HG02943 (cell line): Measurements from ENCODE around the gene LBHD2.

Experiments used
- ATAC-seq: cut with Tn5 transposase; IDR thresholded peaks from one replicate; pipeline ENCODE4 v1.9.1; 2021; ENCODE audit warnings: mild to moderate bottlenecking, low read depth, moderate library complexity; ENCODE audit not compliant: unreplicated experiment

The LBHD2 gene

GRCh38 chr14:103089386-103090335 lies 5.7 kb downstream of the LBHD2 start:
- ATAC-seq: no peak

GRCh38 chr14:103090481-103091020 lies 6.5 kb downstream of the LBHD2 start:
- ATAC-seq: no peak

DNA sequence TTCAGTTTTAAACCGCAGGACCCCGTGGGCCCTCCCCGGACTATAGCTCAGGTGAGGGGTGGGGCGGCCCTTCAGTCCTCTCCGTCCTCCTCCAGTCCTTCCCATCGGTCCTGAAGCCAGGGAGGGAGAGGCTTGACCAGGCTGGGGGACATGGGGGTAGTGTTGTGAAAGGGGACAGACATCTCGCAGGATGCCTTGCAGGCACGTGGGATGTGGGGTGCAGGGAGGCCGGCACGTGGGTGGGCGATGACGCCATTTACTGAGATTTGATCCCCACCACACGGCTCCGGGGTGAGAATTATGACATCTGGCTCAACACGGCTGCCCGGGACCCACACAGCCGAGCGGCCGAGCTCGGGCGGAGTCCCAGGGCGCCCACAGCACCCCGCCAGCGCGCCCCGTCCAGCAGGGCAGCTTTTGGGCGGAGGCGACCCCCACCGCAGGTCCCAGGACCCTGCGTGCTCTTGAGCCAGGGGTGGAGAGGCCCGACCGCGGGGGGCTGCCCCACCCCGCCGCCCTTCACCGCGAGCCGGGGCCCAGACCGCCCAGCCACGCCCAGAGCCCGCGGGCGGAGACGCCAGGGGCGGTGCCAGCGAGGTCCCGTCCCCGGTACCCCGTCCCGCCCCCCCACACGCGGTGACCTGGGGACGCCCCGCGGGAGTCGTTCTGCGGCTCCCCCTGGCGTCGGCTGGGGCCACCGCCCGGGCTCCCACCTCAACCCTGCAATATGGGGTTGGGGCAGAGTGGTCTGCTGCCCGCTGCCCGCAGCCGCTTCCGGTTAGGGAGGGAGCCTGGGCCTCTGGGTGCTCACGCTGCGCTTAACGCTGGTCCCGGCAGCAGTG lies 7.3 kb downstream of the LBHD2 start:
- ATAC-seq: no peak

- ATAC-seq: no peak
Measured at GRCh38 chr14:103091883-103092222, 7.8 kb downstream of the LBHD2 start.

GRCh38 chr14:103093856-103094405 lies 9.9 kb downstream of the LBHD2 start:
- no peak for ATAC-seq

- ATAC-seq: no peak
Measured at GRCh38 chr14:103094406-103095209, 10.6 kb downstream of the LBHD2 start, which contains the start of gene EXOC3L4. Gene EXOC3L4 (plus strand): TSS chr14:103094725. CDS start chr14:103100220, 5,495 bp downstream.

DNA sequence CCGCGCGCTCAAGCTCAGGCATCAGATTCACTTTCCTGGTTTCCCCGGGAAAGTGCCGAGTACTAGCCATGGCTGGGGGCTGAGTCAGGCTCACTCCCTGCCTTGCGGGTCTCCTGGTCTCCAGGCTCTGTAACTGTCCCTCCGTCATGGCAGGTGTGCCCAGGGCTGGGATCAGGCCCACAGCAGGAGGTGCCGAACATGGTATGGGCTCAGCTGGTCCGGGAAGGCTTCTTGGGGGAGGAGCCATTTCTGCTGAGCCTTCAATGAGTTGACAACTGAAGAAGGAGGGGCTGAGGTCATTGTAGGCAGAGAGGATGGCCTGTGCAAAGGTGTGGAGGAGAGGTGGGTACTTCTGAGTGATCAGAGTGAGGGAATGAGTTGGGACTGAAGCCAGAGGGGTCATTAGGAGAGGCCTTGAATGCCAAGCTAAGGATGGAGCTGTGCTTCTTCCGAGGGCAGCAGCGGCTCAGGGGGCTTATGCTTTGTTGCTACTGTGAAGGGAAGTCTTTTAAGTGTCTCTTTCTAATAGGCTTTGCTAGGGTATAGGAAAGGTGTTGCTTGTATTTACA lies 11.3 kb downstream of the LBHD2 start:
- ATAC-seq: no peak

DNA sequence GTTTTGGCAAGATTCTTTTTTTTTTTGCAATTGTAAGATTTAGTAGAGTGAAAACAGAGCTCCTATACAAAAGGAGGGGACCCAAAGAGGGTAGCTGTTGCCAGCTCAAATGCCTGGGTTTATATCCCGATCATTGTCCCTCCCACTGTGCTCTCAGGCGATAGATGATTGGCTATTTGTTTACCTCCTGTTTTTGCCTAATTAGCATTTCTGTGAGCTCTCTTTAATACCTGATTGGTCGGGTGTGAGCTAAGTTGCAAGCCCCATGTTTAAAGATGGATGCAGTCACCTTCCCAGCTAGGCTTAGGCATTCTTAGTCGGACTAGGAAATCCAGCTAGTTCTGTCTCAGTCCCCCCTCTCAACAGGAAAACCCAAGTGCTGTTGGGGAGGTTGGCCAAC lies 12.4 kb downstream of the LBHD2 start:
- ATAC-seq: no peak

- ATAC-seq: no peak
Measured at GRCh38 chr14:103097244-103097993, 13.4 kb downstream of the LBHD2 start.

- no peak for ATAC-seq
Measured at GRCh38 chr14:103097994-103098957, 14.3 kb downstream of the LBHD2 start.

GRCh38 chr14:103099081-103099732 lies 15.2 kb downstream of the LBHD2 start:
- no peak for ATAC-seq

DNA sequence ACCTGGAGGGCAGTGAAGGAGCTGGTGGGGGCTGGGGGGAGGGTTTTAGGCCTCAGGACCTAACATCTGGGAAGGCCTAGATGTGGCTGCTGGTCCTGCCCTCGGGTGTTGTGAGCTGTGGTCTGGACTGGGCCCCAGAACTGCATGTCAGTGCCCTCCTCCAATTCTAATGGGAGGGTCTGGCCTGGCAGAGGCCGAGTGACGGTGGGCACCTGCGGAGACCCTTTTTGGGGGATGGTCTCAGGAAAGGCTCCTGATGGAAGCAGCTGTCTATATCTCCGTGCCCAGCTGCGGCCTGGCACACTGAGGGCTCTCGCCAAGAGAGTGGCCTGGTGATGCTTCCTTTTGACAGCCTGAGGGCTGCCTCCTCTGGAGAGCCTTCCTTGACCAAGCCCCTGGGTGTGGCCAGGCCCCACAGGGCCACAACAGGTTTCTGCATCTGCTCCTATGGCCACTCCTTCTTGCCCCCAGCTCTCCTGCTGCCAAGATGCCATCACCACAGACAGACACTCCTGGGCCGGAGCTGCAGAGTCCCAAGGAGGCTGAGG lies 15.8 kb downstream of the LBHD2 start:
- ATAC-seq: no peak

- no peak for ATAC-seq
Measured at GRCh38 chr14:103100281-103101121, 16.5 kb downstream of the LBHD2 start.

DNA sequence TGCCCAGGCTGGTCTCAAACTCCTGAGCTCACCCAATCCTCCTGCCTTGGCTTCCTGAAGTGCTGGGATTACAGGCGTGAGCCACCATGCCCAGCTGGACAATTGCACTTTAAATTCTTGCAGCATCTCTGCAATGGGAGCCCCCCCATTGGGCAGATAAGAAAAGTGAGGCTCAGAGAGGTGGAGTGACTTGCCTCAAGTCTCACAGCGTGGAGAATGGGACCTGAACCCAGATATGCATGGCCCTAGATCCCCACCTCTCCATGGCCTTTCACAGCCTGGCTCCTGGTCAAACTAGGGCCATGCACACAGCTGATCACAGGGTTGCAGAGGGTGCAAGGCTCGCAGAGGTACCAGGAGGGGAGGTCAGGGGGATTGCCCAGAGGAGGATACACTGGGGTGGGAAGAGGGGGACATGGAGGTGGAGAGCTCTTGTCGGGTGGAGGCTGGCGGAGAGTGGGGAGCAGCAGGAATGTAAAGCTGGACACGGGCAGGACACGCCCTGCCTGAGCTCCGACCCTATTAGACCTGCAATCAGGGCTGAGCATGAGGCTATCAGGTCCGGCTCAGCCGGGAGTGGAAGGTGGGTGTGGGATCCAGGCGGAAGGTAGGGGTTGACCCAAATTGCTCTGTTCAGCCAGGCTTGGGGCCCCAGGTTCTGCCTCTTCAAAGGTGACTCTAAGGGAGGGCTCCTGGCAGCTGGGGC lies 17.4 kb downstream of the LBHD2 start:
- ATAC-seq: no peak

DNA sequence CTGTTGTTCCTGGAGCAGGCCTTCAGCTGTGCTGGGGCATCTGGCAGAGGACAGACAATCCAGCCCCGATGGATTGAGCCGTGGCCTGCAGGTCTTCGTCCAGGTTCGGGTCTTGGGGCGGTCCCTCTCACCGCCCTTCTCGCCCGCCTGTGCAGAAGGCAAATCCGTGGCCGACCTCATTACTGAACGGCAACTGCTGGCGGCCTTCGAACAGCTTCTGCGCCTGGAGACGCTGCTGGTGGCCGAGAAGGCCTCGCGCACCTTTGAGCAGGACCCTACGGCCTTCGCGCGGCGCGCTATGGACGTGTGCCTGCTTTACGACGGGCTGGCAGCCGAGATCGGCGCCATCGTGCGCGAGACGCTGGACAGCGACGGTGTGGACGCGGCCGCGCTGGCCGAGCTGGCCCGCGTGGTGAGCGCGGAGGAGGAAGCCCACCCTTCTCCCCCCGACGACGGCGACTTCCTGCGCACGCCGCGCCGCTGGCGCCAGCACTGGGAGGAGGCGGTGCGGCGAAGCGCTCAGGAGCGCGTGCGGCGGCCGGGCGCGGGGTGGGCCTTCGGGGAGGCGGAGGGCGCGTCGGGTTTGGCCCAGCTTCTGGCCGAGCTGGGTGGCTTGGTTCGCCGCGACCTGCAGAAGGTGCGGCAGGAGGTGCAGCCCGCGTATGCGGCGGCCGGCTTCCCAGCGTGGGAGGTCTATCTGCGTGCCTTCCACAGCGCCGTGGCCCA lies 18.1 kb downstream of the LBHD2 start:
- ATAC-seq: no peak
